ENCODE measurements around the gene LEPR.

The LEPR gene

DNA sequence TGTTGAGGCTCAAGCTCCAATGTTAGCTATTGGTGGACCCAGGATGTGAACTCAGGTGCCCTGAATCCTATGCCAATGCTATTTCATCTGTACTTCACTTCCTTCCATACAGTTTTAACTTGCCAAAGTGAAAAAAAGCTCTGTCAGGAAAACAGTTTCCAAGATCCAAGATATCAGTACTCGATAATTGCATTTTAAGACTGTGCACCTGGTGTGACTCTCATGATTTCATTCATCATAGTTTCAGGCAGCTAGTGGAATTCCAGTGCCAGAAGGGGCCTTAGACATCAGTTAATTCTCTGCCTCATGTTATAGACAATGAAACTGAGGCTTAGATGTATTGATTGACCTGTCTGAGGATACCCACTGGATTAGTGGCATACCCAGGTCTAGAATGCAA, 26.5 kb upstream of the LEPR start:
- Histone ChIP-seq H3K36me3 (ENCODE audit: control insufficient read depth, insufficient read depth, low read length) (no peaks in the 10 kb centered on the region; the same call in 1 of the 2 replicates), H3K27me3 (replicated peaks; ENCODE audit: control insufficient read depth, insufficient read depth, low read length) (no peaks in the 10 kb centered on the region), H3K4me3 (replicated peaks; ENCODE audit: low read depth, low read length) (no peak overlapping the region)
- TF ChIP-seq, protein P1, sequence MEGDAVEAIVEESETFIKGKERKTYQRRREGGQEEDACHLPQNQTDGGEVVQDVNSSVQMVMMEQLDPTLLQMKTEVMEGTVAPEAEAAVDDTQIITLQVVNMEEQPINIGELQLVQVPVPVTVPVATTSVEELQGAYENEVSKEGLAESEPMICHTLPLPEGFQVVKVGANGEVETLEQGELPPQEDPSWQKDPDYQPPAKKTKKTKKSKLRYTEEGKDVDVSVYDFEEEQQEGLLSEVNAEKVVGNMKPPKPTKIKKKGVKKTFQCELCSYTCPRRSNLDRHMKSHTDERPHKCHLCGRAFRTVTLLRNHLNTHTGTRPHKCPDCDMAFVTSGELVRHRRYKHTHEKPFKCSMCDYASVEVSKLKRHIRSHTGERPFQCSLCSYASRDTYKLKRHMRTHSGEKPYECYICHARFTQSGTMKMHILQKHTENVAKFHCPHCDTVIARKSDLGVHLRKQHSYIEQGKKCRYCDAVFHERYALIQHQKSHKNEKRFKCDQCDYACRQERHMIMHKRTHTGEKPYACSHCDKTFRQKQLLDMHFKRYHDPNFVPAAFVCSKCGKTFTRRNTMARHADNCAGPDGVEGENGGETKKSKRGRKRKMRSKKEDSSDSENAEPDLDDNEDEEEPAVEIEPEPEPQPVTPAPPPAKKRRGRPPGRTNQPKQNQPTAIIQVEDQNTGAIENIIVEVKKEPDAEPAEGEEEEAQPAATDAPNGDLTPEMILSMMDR (IDR thresholded peaks at IDR 0.05; ENCODE audit: insufficient read depth, low read length, poor library complexity, severe bottlenecking), result no peak
- no peak for DNase-seq (ENCODE audit: extremely low read depth, insufficient read length)

GRCh38 chr1:65395887-65396612, 24.4 kb upstream of the LEPR start:
- Histone ChIP-seq H3K4me3 (replicated peaks; ENCODE audit: low read depth, low read length) (no peak overlapping the region), H3K27me3 (replicated peaks; ENCODE audit: control insufficient read depth, insufficient read depth, low read length) (no peaks in the 10 kb centered on the region), H3K36me3 (ENCODE audit: control insufficient read depth, insufficient read depth, low read length) (no peaks in the 10 kb centered on the region)
- DNase-seq (ENCODE audit: extremely low read depth, insufficient read length), result no peak
- TF ChIP-seq, protein P1 (IDR thresholded peaks at IDR 0.05; ENCODE audit: insufficient read depth, low read length, poor library complexity, severe bottlenecking), result no peak

DNA sequence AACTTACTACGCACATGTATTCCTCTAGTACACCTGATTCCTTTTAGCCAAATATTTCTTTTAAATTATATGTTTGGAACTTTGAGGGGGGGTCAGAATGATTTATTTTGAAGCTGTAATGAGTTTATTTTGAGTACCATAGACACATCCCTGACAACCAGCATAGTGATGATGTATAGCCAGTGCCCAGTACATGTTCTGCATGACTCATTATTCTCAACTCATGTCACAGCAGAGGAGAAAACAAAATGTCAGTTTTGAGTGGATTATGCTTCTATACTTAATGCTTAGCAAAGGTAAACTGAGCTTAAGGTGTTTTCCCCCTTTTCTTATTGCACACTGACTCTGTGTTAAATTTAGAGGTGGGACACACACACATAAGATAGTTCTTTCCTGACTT, 22.4 kb upstream of the LEPR start:
- TF ChIP-seq, protein P1 (IDR thresholded peaks at IDR 0.05; ENCODE audit: insufficient read depth, low read length, poor library complexity, severe bottlenecking), result no peak
- Histone ChIP-seq H3K36me3 (ENCODE audit: control insufficient read depth, insufficient read depth, low read length) (no peaks in the 10 kb centered on the region; the same call in 1 of the 2 replicates), H3K27me3 (replicated peaks; ENCODE audit: control insufficient read depth, insufficient read depth, low read length) (no peaks in the 10 kb centered on the region), H3K4me3 (replicated peaks; ENCODE audit: low read depth, low read length) (no peak overlapping the region)
- no peak for DNase-seq (ENCODE audit: extremely low read depth, insufficient read length)

DNA sequence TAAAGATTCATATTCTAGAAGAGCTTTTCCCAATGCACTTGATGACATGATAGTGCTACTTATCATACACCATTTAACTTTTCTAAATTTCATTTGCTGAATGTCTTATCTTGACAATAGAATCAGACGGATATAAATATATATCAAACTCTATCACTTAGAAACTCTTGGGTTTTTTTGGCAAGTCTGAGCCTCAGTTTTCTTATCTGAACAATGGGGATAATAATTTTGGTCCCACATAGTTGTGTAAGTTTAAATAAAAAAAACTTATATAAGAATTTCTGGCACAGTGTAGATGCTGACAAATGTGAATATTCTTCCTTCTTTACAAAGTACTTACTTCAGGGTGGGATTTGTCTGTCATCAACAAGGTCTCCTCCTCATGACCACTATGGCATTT, 21.5 kb upstream of the LEPR start:
- Histone ChIP-seq H3K36me3 (ENCODE audit: control insufficient read depth, insufficient read depth, low read length) (no peaks in the 10 kb centered on the region; the same call in 1 of the 2 replicates), H3K27me3 (replicated peaks; ENCODE audit: control insufficient read depth, insufficient read depth, low read length) (no peaks in the 10 kb centered on the region), H3K4me3 (replicated peaks; ENCODE audit: low read depth, low read length) (no peak overlapping the region)
- TF ChIP-seq, protein P1 (IDR thresholded peaks at IDR 0.05; ENCODE audit: insufficient read depth, low read length, poor library complexity, severe bottlenecking), result no peak
- no peak for DNase-seq (ENCODE audit: extremely low read depth, insufficient read length)

DNA sequence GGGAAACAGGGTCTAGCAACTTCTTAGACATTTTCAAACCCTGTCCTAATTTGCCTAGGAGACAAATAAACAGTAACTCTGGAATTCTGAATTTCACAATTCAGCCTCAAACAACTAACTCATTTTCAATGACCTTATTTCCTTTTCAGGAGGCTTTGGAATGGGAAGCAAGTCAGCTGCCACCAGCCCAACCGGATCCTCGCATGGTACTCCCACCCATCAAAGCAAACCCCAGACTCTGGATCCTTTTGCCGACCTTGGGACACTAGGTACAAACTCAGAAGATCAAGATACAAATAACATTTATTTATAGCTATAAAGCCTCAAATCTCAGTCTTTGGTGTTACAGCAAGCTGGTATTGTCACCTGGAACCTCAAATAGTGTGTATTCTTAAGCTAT, 18.9 kb upstream of the LEPR start:
- Histone ChIP-seq H3K27me3 (replicated peaks; ENCODE audit: control insufficient read depth, insufficient read depth, low read length) (no peaks in the 10 kb centered on the region), H3K36me3 (ENCODE audit: control insufficient read depth, insufficient read depth, low read length) (no peaks in the 10 kb centered on the region; the same call in 1 of the 2 replicates), H3K4me3 (replicated peaks; ENCODE audit: low read depth, low read length) (no peak overlapping the region)
- no peak for DNase-seq (ENCODE audit: extremely low read depth, insufficient read length)
- TF ChIP-seq, protein P1 (IDR thresholded peaks at IDR 0.05; ENCODE audit: insufficient read depth, low read length, poor library complexity, severe bottlenecking), result no peak
